Fibroblast of the aortic adventitia (primary cell): Measurements from ENCODE around the gene ATP2B2. TPM values are rescaled to one million over a fixed set of nuclear protein-coding genes. Genes with fewer than 3 reads are reported as not detected.

Experiments used
- DNase-seq: peaks from one replicate; pipeline ENCODE4 v3.0.0-alpha.2; 2010; ENCODE audit warnings: low read depth
- H3K4me3 ChIP-seq: 2 replicates; pipeline ENCODE4 v1.5.1; 2011; ENCODE audit warnings: low read depth, mild to moderate bottlenecking, control low read depth, low read length, moderate library complexity
- CTCF ChIP-seq: IDR thresholded peaks from 2 replicates; pipeline ENCODE4 v1.5.1; 2011; ENCODE audit warnings: mild to moderate bottlenecking, low read length, control low read depth, inconsistent platforms; ENCODE audit not compliant: insufficient read depth
- total RNA-seq: library from RNA; depleted of rRNA; stranded (reverse); fragments of >200 nt; gene quantifications from 2 replicates; pipeline ENCODE4 v1.2.3, GENCODE V29; 2012; ENCODE audit warnings: low replicate concordance

ATP2B2 gene
- total RNA-seq, 1 donor, result not detected

GRCh38 chr3:10518506-10519150 is 13.2 kb upstream of the ATP2B2 start:
- peak; percentile 10 for DNase-seq
- no peak for TF ChIP-seq CTCF
- H3K4me3 ChIP-seq, result no peak overlapping the region

- H3K4me3 ChIP-seq, result no peak overlapping the region
- DNase-seq, result no peak
- TF ChIP-seq CTCF, result no peak
These were observed 12.2 kb upstream of the ATP2B2 start for GRCh38 chr3:10517627-10518026.

GRCh38 chr3:10516544-10517452 is 11.4 kb upstream of the ATP2B2 start:
- H3K4me3 ChIP-seq, result no peak overlapping the region
- DNase-seq, result no peak
- TF ChIP-seq CTCF, result no peak

- DNase-seq, result no peak
- TF ChIP-seq CTCF, result no peak
- no peak overlapping the region for H3K4me3 ChIP-seq
These were observed 10.6 kb upstream of the ATP2B2 start for GRCh38 chr3:10515884-10516495.

- H3K4me3 ChIP-seq, result no peak overlapping the region
- no peak for TF ChIP-seq CTCF
- no peak for DNase-seq
These were observed 10.0 kb upstream of the ATP2B2 start for GRCh38 chr3:10515396-10515795.

- TF ChIP-seq CTCF, result no peak
- no peak for DNase-seq
- H3K4me3 ChIP-seq, result no peak overlapping the region
These were observed 9.2 kb upstream of the ATP2B2 start for GRCh38 chr3:10514407-10515069.
